ENCODE measurements around the gene KAT2B.

Gene KAT2B

DNA sequence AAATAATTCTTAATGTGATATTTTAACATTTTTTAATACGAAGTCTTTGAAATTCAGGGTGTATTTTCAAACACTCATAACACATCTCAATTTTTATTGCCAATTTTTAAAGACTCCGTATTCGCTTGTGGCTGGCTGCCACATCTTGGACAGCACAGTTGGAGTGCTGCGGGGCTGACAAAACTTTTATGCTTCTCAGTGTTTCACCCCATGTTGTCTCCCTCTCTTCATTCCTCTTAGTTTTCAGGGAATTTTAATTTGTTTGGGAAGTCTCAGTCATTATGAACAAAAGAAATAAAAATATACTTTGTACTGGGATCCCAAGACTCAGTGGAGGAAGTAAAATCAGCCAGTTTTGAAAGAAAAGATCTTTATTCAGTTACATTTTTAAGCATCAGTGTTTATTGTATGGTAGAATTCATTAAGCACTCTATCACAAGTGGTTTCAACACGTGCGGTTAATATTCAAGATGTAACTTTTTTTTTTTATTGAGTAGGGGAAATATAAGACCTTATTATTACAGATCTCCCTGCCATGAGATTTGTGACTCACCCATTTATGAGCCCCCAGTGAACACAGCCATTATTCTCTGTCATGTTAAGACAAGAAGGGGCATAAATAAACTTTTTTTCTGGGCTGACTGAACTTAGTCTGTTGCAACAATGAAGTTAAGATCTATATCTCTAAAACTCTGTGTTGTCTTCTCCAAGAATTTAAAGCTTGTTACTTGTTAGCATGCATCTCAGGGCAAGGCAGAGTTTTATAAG, 26.8 kb downstream of the KAT2B start:
- TF ChIP-seq ZNF274 (IDR thresholded peaks at IDR 0.05; ENCODE audit: low read depth, low read length) = no peak

DNA sequence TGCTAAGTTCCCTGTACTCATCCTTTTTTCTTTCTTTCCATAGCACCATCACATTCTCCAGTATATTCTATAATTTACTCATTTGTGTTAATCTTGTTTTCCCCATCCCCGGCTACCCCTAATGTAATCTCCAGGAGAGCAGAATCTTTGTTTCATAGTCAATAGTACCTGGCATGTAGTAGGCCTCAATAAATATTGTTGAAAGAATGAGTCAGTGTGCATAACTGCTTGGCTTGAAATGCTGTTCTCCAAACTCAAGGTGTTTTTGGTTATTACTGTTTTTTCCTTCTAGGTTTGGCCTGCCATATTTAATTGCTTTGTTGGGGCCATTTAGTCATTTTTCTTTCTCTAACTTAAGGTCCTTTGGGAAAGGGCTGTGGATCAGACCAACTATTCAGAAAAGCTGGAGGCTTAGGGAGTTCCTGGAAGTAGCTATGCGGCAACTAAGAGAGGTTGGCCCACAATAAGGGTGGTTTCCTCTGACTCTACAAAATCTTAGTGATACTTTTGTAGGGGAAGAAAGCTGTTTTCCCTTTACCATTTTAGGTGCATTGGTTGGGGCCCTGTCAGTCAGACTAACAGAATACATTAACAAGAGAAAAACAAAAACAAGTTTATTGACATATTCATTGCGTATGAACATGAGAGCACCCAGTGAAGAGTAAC, 28.4 kb downstream of the KAT2B start:
- no peak for TF ChIP-seq ZNF274 (IDR thresholded peaks at IDR 0.05; ENCODE audit: low read depth, low read length)
- H3K4me3 ChIP-seq (ENCODE audit: low read length) = no peak overlapping the region

More for the DNA sequence above, 26.8 kb downstream of the KAT2B start:
- H3K4me3 ChIP-seq (ENCODE audit: low read length) = no peak overlapping the region

DNA sequence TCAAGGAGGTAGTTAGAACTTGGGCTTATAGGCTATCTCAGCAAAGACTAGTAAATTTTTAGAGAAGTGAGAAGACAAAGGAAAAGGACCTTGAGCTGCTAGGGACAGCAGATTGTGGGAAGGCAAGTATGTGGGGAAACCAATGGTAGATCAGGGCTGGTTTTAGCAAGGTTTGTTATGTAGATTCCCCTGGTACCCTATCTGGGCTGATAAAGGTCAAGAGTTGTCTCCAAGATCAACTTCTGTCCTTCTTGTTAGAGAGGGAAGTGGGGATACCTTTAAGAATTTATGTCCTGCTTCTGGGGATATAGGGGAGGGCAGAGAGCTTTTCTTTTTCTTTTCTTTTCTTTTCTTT, 28.9 kb downstream of the KAT2B start:
- TF ChIP-seq ZNF274 (IDR thresholded peaks at IDR 0.05; ENCODE audit: low read depth, low read length) = no peak

DNA sequence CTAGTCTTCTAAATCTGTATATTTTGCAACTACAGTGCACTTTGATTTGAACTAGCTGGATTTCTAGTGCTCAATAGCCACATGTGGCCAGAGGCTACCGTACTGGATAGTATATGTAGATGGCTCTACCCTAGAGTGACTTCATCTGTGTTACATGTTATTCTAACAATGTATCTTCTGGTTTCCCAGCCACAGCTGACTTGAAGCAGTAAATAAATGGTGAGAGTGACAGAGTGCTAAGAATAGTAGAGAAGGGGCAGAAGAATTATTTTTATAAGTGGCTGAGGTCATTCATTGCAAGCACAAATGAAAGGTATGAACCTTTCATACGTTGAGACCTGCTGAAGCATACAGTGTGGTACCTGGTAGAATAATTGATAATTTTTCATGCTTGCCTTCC, 30.9 kb downstream of the KAT2B start:
- no peak overlapping the region for H3K4me3 ChIP-seq (ENCODE audit: low read length)
- no peak for TF ChIP-seq ZNF274 (IDR thresholded peaks at IDR 0.05; ENCODE audit: low read depth, low read length)

More for the DNA sequence above, 28.9 kb downstream of the KAT2B start:
- H3K4me3 ChIP-seq (ENCODE audit: low read length) = no peak overlapping the region

DNA sequence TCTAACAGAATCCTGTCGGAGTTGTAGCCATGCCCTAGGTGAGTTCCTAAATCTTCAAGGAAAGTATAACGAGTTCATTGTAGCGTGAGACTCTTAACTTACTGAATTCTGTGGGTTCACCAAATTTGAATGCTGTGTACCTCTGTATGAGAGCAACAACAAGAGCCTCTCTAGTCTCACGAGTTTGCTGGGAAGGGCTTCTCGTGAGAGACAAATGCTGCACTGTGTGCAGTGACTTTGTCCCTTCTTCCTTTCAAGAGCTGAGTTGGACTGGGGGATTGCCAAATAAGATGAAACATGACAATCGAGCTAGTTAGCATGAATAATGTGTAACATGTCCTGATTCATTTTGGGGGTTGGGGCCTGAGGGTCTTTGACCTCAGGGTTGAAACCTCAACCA, 32.2 kb downstream of the KAT2B start:
- TF ChIP-seq ZNF274 (IDR thresholded peaks at IDR 0.05; ENCODE audit: low read depth, low read length) = no peak
- no peak overlapping the region for H3K4me3 ChIP-seq (ENCODE audit: low read length)

DNA sequence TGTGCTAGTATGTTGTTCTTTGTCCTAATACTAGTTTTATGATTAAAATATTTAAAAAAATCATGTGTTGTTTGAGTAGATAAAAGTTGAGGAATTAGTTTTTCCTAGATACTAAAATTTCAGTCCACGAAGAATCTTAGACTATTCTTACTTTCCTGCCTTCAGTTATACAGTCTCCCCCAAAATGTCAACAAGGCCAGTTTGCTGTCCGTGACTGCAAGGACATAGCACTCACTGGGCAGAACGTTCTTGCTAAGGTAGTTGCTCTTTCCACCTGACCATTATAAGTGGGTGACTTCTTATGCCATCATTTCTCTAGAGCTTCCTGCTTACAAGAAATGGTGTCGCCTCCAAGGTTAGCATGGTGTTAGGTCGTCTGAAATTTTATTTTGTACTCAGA, 32.8 kb downstream of the KAT2B start:
- H3K4me3 ChIP-seq (ENCODE audit: low read length) = no peak overlapping the region
- TF ChIP-seq ZNF274 (IDR thresholded peaks at IDR 0.05; ENCODE audit: low read depth, low read length) = no peak

DNA sequence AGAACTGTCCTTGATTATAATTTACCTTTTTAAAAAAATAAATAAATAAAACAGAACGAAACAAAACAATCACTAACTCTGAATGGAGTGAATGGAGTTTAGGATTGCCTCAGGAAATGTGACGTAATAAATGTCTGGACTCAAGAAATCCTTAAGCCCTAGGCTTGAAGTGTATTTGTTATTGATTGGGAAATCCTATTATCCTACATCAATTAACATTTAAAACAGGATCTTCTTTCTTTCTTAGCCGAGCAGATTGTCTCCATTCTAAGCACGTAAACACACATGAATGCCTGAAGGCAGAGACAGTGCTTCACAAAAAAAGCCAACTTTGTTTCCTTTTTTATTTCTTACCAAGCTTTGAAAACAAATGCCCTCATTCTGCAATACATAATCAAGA, 33.4 kb downstream of the KAT2B start:
- H3K4me3 ChIP-seq (ENCODE audit: low read length) = no peak overlapping the region
- TF ChIP-seq ZNF274 (IDR thresholded peaks at IDR 0.05; ENCODE audit: low read depth, low read length) = no peak

DNA sequence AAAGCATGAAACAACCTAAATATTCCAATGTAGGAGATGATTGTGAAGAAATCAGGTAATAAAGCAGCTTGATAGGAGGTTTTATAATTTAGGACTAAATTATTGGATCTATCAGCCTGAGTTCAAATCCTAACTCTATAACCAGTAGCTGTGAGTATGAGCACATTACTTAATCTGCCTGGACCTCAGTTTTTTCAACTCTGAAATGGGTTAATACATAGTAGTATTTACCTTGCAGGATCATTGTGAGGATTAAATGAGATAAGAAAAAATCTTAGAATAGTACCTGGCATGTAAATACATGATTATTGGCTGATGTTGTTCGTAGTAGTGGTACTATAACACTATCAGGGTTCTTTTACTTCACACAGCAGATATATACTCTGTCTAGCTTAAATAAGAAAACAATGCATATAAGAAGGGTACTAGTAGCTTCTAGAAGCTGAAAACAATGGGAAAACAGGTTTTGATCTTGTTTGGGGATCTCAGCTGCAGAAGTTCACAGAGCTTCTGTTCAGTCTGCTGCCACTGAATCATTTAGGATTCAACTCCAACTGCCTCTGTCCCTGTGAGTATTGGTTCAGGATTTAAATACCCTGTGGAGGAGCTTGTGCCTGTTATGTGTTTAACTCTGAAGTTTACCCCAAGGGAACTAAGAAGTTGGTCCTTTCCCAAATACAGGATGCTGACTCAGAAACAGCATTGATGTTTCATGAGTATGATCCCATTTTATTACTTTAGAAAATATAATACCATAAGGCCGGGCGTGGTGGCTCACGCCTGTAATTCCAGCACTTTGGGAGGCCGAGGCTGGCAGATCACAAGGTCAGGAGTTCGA, 34.2 kb downstream of the KAT2B start:
- H3K4me3 ChIP-seq (ENCODE audit: low read length) = no peak overlapping the region
- no peak for TF ChIP-seq ZNF274 (IDR thresholded peaks at IDR 0.05; ENCODE audit: low read depth, low read length)

DNA sequence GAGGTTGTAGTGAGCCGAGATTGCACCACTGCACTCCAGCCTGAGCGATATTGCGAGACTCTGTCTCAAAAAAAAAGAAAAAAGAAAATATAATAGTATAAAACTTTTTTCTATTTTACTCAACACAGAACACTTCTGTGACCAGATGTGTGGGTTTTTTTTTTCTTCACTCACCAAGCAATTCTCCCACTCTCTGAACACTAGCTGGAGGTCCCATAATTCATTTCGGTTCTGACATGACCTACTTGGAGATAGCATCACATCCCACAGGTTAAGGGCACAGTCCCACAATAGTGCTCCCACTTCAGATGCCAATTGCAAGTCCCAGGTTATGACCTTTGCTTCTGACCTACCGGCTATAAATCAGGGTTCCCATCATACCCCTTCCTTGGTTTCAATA, 35.0 kb downstream of the KAT2B start:
- TF ChIP-seq ZNF274 (IDR thresholded peaks at IDR 0.05; ENCODE audit: low read depth, low read length) = no peak
- no peak overlapping the region for H3K4me3 ChIP-seq (ENCODE audit: low read length)

DNA sequence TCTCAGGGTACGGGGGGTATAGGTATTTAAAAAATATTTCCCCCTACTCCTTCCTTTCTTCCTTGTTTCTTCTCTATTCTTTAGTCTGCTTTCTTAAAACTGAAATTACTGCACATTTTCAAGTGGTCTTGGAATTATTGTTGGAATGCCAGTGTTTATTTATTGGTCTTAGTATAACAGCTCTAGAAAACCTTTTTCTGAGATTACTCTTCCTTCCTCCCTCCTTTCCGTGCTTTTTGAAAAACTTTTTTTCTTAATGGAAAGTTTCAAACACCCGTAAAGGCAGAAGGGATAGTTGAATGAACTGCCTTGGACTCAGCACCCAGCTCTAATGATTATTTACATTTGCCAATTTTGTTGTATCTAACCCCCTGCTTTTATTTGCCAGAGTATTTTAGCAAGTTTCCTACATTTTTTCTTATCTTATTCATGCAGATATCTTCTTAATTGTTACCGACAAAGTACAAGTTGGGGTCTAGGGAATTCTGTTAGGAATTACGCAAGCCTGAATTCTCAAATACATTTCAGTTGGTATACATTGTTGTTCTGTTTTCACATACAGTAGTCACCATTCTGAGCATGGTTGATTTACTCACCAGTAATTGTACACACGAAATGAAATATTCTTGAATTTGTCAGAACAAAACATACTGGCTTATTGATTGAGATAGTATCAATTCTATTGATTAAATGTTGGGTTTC, 36.2 kb downstream of the KAT2B start:
- TF ChIP-seq ZNF274 (IDR thresholded peaks at IDR 0.05; ENCODE audit: low read depth, low read length) = no peak

DNA sequence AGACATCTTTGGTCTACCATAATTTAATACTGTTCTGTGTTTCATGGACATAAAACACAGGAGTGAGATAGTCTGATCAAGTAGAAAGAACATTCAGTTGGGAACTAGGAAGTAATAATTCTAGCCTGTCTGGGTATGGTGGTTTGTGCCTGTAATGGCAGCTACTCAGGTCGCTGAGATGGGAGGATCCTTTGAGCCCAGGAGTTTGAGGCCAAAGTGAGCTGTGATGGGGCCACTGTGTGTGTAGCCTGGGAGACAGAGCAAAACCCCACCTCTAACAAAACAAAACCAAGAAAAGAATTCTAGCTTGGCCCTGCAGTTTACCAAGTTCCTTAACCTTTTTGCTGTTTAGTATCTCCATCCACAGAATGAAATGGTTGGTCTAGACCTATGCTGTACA, 36.8 kb downstream of the KAT2B start:
- H3K4me3 ChIP-seq (ENCODE audit: low read length) = no peak overlapping the region
- TF ChIP-seq ZNF274 (IDR thresholded peaks at IDR 0.05; ENCODE audit: low read depth, low read length) = no peak

More for the DNA sequence above, 36.2 kb downstream of the KAT2B start:
- H3K4me3 ChIP-seq (ENCODE audit: low read length) = no peak overlapping the region

DNA sequence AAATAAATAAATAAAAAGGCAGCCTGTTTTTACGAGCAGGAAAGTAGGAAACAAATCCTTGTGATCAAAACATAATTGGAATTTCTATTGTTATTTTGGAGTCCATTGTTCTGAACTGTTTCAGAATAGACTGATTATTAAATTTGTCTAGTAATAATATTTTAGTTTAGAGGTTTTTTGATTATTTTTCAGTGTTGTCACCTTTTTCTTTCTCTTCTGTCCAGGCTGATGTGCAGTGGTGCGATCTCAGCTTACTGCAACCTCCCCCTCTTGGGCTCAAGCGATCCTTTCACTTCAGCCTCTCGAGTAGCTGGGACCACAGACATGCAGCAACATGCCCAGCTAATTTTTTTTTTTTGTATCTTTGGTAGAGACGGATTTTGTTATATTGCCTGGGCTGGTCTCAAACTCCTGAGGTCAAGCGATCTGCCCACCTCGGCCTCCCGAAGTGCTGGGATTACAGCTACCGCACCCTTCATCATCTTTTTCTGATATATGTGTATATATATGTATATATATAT, 38.0 kb downstream of the KAT2B start:
- no peak for TF ChIP-seq ZNF274 (IDR thresholded peaks at IDR 0.05; ENCODE audit: low read depth, low read length)
- no peak overlapping the region for H3K4me3 ChIP-seq (ENCODE audit: low read length)

DNA sequence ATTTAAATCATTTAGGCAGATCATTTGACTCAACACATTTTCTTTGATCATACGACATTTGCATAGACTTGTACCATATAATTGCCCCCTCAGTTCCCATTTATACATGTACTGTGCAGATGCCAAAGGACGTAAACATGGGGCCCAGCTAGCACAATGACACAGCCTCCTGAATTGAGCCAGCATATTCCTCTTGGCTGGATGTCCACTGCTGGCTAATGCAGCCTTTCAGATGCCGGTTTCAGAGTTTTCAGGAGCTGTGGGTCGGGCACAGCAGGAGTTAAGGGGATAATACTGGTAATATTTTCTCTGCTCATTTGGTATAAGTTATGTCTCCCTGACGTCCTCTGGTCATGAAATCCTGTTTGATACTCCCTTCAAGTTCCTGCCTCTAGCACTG, 39.4 kb downstream of the KAT2B start:
- TF ChIP-seq ZNF274 (IDR thresholded peaks at IDR 0.05; ENCODE audit: low read depth, low read length) = no peak
- H3K4me3 ChIP-seq (ENCODE audit: low read length) = no peak overlapping the region

Measured in GM08714 (cell line).